ENCODE results near the gene LIG1. TPM values are rescaled to one million over a fixed set of nuclear protein-coding genes. Genes with fewer than 3 reads are reported as not detected.

LIG1 gene
- total and polyA plus RNA-seq, 2 of the 13 experiments (the other 11 are each of a cell fraction or from before 2014, with no cell fraction given) = 20.1 to 64.4 TPM

DNA sequence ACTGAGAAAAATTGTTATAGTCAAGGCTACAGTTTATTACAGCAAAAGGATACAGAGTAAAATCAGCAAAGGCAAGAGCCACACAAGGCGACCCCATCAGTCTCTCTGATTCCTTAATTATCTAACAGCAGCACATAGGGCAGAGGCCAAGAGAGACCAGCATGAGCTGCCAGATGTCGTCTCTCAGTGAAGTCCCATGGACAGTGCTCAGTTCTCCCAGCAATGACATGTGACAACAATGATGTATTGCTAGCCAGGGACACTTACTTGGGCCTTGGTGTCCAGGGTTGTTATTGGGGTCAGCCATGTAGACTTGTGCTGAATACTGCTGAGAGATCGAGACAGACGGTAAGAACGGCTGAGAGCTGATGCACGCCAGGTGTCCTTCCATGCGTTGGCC is 22.6 kb upstream of the LIG1 start (continued):
- TF ChIP-seq, protein P1, sequence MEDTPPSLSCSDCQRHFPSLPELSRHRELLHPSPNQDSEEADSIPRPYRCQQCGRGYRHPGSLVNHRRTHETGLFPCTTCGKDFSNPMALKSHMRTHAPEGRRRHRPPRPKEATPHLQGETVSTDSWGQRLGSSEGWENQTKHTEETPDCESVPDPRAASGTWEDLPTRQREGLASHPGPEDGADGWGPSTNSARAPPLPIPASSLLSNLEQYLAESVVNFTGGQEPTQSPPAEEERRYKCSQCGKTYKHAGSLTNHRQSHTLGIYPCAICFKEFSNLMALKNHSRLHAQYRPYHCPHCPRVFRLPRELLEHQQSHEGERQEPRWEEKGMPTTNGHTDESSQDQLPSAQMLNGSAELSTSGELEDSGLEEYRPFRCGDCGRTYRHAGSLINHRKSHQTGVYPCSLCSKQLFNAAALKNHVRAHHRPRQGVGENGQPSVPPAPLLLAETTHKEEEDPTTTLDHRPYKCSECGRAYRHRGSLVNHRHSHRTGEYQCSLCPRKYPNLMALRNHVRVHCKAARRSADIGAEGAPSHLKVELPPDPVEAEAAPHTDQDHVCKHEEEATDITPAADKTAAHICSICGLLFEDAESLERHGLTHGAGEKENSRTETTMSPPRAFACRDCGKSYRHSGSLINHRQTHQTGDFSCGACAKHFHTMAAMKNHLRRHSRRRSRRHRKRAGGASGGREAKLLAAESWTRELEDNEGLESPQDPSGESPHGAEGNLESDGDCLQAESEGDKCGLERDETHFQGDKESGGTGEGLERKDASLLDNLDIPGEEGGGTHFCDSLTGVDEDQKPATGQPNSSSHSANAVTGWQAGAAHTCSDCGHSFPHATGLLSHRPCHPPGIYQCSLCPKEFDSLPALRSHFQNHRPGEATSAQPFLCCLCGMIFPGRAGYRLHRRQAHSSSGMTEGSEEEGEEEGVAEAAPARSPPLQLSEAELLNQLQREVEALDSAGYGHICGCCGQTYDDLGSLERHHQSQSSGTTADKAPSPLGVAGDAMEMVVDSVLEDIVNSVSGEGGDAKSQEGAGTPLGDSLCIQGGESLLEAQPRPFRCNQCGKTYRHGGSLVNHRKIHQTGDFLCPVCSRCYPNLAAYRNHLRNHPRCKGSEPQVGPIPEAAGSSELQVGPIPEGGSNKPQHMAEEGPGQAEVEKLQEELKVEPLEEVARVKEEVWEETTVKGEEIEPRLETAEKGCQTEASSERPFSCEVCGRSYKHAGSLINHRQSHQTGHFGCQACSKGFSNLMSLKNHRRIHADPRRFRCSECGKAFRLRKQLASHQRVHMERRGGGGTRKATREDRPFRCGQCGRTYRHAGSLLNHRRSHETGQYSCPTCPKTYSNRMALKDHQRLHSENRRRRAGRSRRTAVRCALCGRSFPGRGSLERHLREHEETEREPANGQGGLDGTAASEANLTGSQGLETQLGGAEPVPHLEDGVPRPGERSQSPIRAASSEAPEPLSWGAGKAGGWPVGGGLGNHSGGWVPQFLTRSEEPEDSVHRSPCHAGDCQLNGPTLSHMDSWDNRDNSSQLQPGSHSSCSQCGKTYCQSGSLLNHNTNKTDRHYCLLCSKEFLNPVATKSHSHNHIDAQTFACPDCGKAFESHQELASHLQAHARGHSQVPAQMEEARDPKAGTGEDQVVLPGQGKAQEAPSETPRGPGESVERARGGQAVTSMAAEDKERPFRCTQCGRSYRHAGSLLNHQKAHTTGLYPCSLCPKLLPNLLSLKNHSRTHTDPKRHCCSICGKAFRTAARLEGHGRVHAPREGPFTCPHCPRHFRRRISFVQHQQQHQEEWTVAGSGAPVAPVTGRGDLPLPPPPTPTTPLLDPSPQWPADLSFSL (CRISPR knock-in tag; IDR thresholded peaks at IDR 0.05) = no peak

DNA sequence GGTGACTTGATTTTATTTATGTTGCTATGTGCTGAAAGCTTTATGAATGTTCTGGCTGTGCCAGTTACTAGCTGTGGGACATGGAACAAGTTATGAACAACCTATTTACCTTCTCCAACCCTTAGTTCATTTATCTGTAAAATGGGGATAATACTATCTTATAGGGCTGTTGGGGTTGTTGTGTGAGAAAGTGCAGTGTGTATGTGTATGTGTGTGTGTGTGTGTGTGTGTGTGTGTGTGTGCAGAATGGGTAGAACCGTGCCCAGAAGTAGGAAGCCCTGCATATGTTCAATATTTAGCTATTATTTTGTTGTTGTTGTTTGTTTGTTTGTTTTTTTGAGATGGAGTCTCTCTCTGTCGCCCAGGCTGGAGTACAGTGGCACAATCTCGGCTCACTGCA is 20.7 kb upstream of the LIG1 start:
- no peak overlapping the region for H3K27ac ChIP-seq (ENCODE audit: extremely low read length, insufficient read depth, low read length)
- in situ Hi-C loops (cut with HindIII; ENCODE audit: extremely low pct_ligation_motif_present, low pct_unique_long_range_greater_than_20kb) (no loop called here), intact Hi-C loops (cut with micrococcal nuclease; ENCODE audit: unreplicated experiment) (no loop called here)
- DNase-seq (ENCODE audit: low spot score) = no peak
- BruUV-seq (replicated peaks) = no TSS peak
- TF ChIP-seq CHCHD3 (CRISPR knock-in tag; IDR thresholded peaks at IDR 0.05) = no peak
- no peak for TF ChIP-seq HHEX (CRISPR knock-in tag; IDR thresholded peaks at IDR 0.05)
- no peak for TF ChIP-seq SRF (IDR thresholded peaks at IDR 0.05; ENCODE audit: low read depth, low read length)
- TF ChIP-seq ZNF792 (CRISPR knock-in tag; IDR thresholded peaks at IDR 0.05) = no peak
- no peak for TF ChIP-seq ZNF816 (CRISPR knock-in tag; IDR thresholded peaks at IDR 0.05; ENCODE audit: borderline replicate concordance)
- TF ChIP-seq TAF15 (IDR thresholded peaks at IDR 0.05; ENCODE audit: low read depth, low read length, poor library complexity, severe bottlenecking) = no peak
- TF ChIP-seq ZNF230 (CRISPR knock-in tag; IDR thresholded peaks at IDR 0.05) = no peak
- TF ChIP-seq, protein P2, sequence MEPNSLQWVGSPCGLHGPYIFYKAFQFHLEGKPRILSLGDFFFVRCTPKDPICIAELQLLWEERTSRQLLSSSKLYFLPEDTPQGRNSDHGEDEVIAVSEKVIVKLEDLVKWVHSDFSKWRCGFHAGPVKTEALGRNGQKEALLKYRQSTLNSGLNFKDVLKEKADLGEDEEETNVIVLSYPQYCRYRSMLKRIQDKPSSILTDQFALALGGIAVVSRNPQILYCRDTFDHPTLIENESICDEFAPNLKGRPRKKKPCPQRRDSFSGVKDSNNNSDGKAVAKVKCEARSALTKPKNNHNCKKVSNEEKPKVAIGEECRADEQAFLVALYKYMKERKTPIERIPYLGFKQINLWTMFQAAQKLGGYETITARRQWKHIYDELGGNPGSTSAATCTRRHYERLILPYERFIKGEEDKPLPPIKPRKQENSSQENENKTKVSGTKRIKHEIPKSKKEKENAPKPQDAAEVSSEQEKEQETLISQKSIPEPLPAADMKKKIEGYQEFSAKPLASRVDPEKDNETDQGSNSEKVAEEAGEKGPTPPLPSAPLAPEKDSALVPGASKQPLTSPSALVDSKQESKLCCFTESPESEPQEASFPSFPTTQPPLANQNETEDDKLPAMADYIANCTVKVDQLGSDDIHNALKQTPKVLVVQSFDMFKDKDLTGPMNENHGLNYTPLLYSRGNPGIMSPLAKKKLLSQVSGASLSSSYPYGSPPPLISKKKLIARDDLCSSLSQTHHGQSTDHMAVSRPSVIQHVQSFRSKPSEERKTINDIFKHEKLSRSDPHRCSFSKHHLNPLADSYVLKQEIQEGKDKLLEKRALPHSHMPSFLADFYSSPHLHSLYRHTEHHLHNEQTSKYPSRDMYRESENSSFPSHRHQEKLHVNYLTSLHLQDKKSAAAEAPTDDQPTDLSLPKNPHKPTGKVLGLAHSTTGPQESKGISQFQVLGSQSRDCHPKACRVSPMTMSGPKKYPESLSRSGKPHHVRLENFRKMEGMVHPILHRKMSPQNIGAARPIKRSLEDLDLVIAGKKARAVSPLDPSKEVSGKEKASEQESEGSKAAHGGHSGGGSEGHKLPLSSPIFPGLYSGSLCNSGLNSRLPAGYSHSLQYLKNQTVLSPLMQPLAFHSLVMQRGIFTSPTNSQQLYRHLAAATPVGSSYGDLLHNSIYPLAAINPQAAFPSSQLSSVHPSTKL (CRISPR knock-in tag; IDR thresholded peaks at IDR 0.05) = no peak
- no peak overlapping the region for H3K9ac ChIP-seq (ENCODE audit: insufficient read depth, low read depth, low read length)
- ATAC-seq = no peak
- POLR2A ChIA-PET = interaction anchor here (1.6 kb wide), 1 partner anchor 13 kb away, joined by 5 read pairs; no protein-coding TSS in a partner anchor
- FAIRE-seq = no peak
- no peak overlapping the region for H3K4me3 ChIP-seq (replicated peaks in 1 of 3; ENCODE audit: insufficient read depth in 1 of 3, low read depth in 2 of 3, low read length in 3 of 3)
- CTCF ChIA-PET (ENCODE audit: low intra/inter-chr PET ratio, low total read pairs) = no interaction called here
- H3K9me3 ChIP-seq (ENCODE audit: low read length) = no peaks in the 10 kb centered on the region
- no peaks in the 10 kb centered on the region for H3K79me2 ChIP-seq (ENCODE audit: insufficient read depth, low read length)
- no peak overlapping the region for H3K4me2 ChIP-seq (ENCODE audit: low read depth, low read length)
- no peaks in the 10 kb centered on the region for H3K4me1 ChIP-seq (ENCODE audit: insufficient read depth, low read length)
- H3K27me3 ChIP-seq (ENCODE audit: control insufficient read depth in 1 of 2, insufficient read depth in 2 of 2, low read length in 2 of 2) = no peaks in the 10 kb centered on the region
- no peaks in the 10 kb centered on the region for H4K20me1 ChIP-seq (ENCODE audit: insufficient read depth, low read length)
- 91% methylated on average over 3 of the region's 3 CpGs for WGBS (ENCODE audit: low lambda C conversion rate)
- H3K36me3 ChIP-seq (replicated peaks in 1 of 2; ENCODE audit: control insufficient read depth in 1 of 2, insufficient read depth in 2 of 2, low read length in 2 of 2) = no peaks in the 10 kb centered on the region
- H2AFZ ChIP-seq (ENCODE audit: low read length) = no peak overlapping the region
